SK-N-MC (cell line): Measurements from ENCODE around the gene ADTRP.

Source experiments
- EZH2 ChIP-seq: fragments of 200-600 bp; sonication (generic); IDR thresholded peaks from one replicate; pipeline ENCODE4 v1.6.1; 2017; ENCODE audit warnings: antibody characterized with exemption
- POLR2AphosphoS5 ChIP-seq: IDR thresholded peaks from 2 replicates; pipeline ENCODE4 v1.6.1; 2012; ENCODE audit warnings: mild to moderate bottlenecking, low read depth, low read length, borderline replicate concordance

DNA sequence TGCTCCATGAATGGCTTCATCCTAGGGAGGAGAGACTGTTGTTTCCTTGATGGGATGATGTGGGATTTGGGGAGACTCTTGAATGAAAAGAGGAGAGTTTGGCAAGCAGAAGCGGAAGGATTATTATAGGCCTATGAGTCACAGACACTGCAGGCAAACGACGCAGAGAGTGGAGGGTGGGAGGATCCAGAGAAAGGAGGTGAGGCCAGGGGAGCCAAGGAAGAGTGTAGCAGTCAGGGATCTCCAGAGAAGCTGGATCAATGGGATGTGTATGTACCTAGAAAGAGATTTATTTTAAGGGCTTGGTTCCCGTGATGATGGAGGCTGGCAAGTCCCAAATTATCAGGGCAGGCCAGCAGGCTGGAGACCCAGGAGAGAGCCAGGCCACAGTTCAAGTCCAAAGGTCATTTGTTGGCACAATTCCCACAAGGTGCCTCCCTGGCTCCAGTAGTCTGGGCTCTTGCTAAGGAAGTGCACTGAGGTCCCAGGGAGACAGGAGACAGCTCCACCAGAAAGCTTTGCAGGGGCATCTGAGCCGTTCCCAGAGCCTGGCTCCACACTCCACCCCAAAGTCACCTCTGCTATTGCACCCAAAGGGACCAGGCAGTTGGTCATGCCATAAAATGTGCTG, 76.0 kb downstream of the ADTRP start:
- no peak for TF ChIP-seq EZH2
- TF ChIP-seq POLR2AphosphoS5: no peak
